Neural progenitor cell (in vitro differentiated cells): ENCODE data around the gene TBC1D7.

Experiments used
- CTCF ChIP-seq: fragments of 200-600 bp; sonication (generic); IDR thresholded peaks from 2 replicates; pipeline ENCODE4 v1.5.1; 2017; ENCODE audit warnings: antibody characterized with exemption, mild to moderate bottlenecking
- EZH2 ChIP-seq: fragments of 200-600 bp; sonication (generic); IDR thresholded peaks from 2 replicates; pipeline ENCODE4 v1.6.1; 2017; ENCODE audit warnings: antibody characterized with exemption, mild to moderate bottlenecking, moderate library complexity
- EZH2phosphoT487 ChIP-seq: fragments of 200-600 bp; sonication (generic); IDR thresholded peaks from 2 replicates; pipeline ENCODE4 v1.6.1; 2017; ENCODE audit warnings: antibody characterized with exemption

GRCh38 chr6:13272131-13273046 lies 55.9 kb downstream of the TBC1D7 start:
- TF ChIP-seq CTCF (no peak), EZH2 (no peak), EZH2phosphoT487 (no peak)
